OCI-M2 (cell line): ENCODE measurements around the gene THEMIS.
"Not testable (repeated sequence)": the region's sequence is repeated elsewhere in the genome, so short reads cannot be mapped to it uniquely, and the experiment has no call there.

ENCODE experiments used
- DNase-seq: peaks from one replicate; lab custom pipeline; 2025; ENCODE audit not compliant: unreplicated experiment; lab: John Stamatoyannopoulos, UW

THEMIS gene

DNA sequence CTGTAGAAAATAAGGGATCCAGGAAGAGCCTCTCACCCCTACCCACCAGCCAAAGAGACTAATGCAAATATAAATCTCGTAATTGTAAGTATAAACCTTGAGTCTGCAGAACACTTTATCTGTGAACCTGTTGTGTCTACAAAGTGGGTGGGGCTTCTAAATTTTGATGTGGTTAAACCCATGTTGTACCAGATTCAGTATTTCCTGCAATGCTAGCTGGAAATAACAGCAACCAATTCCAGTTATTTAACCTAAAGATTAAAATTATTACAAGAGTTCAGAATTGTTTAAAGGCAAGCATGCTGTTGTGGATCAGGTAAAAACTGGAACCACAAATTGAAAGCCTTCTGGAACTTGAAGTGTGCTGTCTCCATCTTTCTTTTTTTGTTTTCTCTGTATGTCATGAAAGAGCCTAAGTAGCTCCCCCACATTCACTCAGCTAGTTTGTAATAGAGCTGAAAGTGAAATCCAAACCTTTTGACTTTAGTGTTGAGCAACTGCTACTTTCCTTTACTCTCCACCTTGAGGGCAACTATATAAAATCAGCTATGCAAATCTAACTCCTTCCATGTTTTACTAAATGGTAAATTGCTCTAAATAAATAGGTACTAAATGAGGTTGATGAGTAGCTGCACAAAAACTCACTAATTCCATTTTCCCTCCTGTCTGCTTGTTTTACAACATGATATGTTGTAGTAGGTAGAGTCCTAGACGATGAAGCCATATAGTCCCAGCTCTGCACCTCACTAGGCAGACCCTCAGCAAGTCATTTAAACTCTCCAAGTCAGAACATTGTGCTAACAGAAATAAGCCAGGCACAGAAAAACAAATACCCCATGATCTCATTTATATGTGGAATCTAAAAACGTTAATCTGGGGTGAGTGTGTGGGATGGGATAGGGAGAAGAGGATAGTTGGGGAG is 17.9 kb upstream of the THEMIS start:
- DNase-seq = no peak

DNA sequence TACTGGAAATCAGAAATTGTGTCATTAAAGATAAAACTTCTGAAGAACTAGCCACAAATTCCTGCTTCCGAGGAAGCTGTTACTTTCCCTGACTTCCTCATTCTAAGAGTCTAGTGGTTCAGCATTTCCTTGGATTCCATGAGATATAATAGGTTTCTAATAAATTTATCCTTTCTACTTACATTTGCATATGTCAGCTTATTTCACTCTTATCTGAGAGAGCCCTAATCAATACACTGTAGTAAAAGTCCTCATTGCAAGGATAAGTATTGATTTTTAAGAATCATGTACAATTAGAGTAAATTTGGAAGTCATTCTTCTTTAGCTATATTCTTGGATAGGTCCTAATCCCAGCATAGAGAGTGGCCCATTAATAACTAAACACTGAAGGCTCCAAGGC is 16.9 kb upstream of the THEMIS start:
- no peak for DNase-seq

DNA sequence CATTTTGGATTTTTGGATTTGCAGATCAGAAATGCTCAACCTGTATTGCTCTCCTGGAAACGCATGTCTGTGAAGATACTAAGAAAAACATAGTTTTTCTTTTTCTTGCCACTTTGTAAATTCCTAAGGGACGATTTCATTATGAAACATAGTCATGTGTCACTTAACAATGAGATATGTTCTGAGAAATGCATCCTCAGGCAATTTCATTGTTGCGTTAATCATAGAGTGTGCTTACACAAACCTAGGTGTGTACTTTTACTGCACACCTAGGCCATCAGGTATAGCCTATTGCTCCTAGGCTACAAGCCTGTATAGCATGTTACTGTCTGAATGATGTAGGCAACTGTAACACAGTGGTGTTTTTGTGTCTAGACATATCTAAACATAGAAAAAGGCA is 13.4 kb upstream of the THEMIS start:
- no peak for DNase-seq

DNA sequence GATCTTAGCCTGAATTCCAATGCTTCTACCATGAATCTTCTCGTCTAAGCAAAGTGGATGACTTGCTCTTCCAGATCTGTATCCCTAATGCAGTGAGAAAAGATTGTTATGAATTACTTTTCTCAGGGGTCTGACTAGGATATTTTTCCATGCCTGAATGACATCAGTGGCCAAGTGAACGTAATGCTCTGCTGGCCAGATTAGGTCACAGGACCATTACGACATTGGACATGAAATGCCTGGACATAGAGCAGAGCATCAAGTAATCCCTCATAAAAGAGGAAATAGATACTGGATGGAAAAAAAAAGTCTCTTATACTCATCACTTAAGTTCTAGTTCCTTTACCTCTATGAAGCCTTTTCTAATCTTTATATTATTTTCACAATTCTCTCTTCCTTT is 12.1 kb upstream of the THEMIS start:
- DNase-seq = no peak

DNA sequence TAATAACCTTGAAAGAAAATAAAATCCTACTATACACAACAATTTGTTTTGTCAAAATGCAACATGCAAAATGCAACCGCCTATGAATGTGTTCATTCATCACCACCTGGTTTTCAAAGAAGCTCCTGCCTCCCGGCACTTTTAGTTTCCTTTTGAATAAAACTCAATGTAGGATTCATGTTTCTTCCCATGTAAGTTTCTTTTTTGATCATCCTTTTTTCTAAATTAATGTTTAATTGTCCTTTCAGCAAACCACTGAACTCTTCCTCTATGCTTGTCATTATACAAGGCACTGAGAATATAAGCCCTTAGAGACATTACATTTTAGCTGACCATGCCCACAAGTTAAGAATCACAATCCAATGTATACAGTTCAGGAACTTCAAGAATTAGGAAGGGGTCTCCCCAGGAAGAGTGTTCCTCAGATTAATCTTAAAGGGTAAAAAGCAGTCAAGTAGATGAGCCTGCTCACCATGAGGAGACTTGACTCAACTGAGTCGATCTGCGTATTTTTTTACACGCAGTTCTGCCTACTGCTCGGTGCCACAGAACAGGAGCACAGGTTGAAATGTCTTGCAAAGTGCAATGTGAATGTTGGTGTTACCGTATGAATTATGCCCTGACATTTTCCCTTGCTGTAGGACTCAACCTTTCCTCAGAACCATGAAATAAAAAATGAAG is 7.2 kb upstream of the THEMIS start:
- no peak for DNase-seq

DNA sequence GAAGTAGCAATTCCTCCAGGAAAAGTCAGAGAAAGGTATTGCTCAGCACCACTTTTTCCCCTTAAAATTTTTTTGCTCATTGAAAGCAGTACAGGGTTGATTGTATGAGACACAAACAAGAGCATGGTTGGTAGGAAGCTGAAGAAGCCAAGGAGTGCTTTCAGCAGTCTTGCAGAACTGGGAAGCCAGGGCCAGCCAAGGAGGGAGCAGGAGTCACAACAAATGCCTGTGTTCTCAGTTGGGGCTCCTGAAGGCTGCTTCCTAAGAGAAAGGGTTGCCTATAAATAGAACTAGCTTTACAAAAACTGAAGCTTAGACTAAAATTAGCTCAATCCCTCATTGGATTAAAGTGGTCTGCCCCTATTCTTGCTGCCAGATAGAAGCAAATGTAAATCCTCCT is 3.3 kb upstream of the THEMIS start:
- DNase-seq = no peak

DNA sequence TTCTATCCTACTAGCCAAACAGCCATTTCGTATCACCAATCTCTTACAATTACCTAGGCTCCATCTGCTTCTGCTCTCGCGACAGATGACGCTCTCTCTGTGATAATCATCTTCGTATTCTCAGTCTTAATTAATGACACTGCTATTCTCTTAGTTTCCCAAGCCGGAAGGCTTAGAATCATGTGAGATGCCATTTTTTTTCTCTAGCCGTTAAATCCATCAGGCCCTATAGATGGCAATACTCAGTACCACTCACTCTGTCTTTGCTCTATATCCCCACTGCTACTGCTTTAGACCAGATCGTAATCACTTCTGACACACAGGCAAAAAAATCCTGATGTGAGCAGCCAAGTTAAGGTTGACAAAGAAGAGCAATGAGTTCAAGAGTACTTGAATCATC is 2.1 kb upstream of the THEMIS start:
- no peak for DNase-seq

DNA sequence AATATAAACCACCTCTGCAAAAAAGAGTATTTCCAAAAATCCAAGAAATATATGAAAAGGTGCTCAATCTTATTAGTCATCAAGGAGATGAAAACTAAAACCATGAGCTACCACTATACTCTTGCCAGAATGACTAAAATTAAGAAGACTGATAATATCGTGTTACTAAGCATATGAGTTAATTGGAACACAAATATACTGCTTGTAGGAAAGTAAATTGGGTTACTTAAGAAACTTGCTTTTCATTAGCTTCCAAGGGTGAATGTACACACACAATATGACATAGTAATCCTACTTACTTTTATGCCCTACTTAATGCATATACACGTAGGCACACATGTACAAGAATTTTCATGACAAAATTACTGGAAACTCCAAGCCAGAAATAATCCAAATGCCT is 3.4 kb downstream of the THEMIS start:
- DNase-seq = no peak

DNA sequence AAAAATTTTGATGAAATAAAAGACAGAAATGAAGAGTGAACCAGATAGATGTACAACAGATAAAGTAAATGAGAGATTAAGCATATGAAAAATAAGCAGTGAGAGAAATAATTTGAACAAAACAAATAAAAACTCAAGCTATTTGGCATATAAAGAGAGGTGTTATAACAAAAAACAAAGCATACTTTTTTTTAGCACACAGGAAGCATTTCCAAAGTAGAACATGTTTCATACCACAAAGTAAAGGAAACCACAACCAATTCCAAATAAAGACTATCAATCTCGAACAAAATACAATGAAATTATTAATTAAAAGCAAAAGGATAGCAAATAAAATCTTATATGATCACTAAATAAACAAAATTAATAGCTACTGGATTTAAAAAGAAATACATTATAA is 6.8 kb downstream of the THEMIS start:
- no peak for DNase-seq

DNA sequence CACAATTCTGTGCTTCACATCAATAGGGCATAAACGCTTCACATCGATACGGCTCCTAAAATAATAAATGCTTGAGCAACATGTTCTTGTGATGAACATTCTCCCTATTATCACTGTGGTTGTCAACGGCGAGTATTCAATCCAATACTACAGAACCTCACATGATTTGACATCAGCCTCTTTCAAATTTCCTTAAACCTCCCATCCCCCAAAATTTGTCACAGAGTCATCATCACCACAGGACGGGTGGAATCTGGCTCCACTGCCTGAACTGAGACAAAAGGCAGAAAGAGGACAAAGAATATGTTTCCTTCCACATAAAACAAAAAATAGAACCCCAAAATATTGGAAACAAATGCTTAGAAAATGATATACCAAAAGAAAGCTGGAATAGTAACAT is 7.3 kb downstream of the THEMIS start:
- DNase-seq = no peak

DNA sequence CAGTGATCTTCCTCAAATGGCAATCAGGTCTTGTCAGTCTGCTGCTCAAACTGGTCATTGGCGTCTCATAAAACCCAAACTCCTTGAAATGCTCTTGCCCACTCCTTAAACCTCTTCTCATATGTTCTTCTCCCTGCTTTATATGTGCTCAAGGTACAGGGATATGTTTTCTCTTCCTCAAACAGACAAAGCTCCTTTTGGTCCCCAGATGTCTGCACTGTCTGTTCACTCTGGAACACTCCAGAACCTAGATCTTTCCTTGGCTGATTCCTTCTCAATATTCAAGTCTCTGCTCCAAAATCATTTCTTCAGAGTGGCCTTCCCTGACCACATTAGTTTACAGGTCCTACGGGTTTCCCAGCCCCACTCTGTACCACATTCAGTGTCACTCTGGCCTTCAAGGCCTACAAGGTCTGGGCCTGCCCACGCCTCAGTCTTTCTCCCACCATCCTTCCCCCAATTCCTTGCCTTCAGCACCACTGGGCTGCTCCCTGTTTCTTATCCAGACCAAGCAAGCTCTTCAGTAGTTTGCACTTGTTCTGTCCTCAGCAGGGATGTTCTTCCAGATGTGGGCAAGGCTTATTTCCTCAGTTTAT is 9.0 kb downstream of the THEMIS start:
- no peak for DNase-seq

DNA sequence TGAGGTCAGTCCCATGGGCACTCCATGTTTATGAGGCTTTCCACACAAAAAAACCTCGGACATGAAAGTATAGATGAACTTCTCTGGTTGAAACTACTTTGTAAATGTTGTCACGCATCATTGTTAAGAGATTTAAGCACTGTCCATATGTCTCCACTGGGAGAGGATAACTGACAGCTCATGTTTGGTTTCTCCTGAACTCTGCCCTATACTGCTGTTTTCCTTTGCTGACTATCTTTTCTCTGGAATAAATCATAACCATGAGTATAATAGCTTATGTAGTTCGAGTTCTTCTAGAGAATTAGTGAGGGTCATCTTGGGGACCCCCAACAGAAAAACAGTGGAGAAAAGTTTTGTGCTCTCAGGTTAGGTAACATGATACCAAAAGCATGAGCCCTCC is 14.3 kb downstream of the THEMIS start:
- no peak for DNase-seq

DNA sequence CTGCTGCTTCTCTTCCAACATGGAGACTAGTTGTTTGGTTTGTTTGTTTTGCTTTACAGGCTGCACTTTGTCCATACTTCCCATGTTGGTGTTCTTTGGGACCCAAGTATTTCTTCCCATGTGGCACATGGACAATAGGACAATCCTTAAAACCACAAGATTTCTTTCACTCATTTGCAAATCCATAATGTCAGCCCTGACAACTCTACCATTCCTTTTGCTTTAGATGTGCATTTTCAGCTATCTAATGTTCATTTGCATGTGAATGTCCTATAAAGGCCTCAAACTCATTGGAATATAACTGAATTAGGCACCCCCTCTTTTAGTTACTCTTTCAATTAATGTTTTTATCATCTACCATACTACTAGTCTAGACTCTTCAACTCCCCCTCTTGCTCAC is 16.7 kb downstream of the THEMIS start:
- no peak for DNase-seq

DNA sequence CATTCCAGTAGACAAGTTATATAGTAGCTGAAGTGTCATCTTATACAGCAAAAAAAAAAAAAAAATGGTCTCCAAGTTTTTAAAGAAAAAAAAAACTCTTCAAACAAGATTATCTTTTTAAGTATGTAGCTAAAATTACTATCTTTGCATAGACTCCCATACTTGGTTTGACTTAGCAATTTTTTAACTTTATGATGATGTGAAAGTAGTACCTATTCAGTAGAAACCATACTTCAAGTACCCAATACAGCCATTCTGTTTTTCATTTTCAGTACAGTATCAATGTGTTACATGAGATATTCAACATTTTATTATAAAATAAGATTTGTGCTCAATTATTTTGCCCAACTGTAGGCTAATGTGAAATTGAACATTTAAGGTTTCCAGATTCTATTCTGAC is 18.9 kb downstream of the THEMIS start:
- not testable (repeated sequence) for DNase-seq

DNA sequence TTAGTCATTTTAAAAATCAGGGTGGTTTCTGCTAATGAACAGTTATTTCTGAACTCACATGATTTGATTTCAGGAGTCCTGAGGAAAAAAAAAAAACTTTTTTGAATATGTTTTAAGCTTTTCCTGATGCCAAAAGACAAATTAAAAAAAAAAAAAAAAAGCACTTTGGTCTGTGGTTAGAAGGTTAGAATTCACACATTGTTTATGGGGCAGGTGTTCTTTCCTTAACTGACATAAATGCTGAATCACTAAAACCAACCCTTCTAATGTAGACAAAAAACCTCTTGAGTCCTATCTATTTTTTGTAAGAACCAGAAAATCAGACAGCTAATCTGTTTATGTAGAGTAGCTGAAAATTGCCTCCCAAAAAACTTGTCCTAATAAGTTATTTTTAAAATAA is 20.4 kb downstream of the THEMIS start:
- DNase-seq = no peak

DNA sequence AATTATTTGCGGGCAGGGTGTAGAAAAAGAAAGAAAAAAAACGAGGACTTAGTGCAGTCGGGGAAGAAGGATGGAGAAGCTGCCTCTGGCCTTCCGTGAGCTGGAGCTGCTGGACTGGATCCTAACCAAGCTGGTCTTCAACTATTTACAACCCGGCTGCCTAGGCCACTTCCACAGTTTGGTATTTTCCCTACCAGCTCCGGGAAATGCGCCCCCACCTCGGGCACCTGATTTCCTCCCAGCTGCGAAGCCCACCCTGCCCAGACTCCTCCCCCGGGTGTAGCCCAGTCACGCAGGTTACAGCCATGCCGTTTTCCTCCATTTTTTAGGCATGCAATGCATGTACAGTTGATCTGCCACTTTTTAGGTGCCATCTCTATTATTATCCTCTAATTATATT is 21.2 kb downstream of the THEMIS start:
- DNase-seq = no peak

DNA sequence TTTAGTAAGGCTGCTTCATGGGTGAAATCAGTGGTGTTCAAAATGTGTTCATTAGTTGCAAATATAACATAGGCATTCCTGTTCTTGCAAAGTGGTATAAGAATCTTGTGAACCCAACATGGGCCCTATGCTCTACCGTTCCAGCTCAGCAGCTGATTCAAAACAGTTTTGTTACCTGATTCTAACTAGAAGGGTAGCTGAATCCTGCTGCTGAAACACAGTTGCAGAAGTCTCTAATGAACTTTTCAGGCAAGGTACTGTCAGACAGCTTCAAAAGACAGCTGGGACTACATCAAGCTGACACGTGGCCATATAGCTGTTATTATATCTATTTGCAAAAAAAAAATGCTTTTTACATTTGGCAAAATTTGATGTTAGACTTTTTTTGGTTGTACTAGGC is 22.7 kb downstream of the THEMIS start:
- no peak for DNase-seq

DNA sequence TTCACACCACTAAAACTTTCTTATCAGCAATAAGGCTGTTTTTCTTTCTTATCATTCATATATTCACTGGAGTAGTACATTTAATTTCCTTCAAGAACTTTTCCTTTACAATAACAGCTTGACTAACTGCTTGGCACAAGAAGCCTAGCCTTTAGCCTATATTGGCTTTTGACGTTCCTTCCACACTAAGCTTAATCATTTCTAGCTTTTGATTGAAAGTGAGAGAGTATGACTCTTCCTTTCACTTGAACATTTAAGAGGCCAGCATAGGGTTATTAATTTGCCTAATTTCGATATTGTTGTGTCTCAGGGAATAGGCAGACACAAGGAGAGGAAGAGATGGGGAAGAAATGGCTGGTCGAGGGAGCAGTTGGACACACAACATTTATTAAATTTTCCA is 23.6 kb downstream of the THEMIS start:
- DNase-seq = no peak

DNA sequence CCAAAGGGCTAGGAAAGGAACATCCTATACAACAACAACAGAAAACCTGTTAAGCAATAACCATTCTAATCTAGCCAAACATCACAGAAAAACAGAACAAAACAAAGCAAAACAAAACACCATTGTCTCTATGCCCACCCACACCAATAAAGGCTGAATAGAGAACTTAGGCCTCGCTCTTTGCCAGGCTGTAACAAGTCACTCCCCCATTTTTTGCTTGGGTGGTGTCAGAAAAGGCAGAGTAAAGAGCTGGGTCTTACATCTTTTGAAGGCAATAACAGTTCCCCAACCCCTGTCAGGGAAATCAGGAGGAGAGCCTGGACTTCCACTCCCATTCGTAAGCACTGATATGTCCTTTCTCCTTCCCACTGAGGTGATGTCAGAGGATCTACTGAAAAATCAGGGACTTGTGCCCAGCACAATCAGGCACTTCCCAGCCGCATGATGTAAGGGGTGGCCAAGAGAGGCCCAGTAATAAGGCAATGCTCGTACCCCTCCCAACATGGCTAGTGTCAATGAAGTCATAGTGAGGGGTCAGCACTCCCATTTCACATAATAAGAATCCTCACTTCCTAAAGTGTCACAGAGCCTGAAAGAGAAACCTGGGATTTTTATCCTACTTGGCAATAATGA is 31.0 kb downstream of the THEMIS start:
- no peak for DNase-seq

DNA sequence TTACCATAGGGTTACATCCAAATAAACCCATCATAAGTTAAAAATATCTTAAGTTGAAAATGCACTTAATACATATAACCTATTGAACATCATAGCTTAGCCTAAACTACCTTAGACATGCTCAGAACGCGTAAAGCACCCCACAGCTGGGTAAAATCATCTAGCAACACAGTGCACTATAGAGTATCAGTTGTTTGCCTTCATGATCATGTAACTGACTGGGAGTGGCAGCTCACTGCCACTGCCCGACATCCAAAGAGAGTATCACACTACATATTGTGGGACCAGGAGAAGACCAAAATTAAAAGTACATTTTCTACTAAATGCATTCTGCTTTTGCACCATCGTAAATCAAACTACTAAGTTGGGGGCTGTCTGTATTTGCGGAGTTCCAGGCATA is 31.7 kb downstream of the THEMIS start:
- DNase-seq = no peak

DNA sequence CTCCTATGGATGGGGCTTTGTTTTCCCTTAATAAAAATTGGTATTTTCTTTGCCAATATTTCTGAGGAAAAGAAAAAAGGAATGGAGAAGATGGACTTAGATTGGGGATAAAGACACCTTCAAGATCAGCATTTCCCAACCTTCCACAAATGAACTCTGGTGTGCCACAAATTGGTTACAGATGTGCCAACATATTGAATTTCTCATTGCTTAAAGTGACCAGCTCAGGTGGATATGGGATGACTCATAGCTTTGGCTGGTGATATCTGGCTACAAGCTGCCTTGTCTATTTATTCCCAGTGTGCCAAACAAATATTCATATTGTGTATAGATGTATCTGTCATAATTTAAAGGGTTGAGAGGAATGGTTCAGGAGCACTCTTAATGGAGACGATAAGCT is 32.5 kb downstream of the THEMIS start:
- no peak for DNase-seq

DNA sequence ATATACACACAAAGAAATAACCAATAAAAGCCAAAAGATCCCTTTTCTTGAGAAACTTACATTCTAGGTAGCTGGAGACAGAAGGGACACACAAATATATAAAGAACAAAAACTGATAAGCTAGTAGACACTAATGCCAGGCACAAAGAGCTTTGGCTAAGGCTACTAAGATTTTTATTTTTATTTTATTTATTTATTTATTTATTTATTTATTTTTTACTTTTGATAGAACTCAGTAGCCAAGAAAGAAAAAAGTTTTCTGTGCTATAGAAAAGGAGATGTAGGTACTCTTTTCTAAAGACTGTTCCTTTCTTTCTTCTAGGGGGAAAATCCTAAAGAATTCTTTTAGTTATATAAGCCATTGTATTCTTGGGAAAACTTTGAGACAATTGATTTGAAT is 34.1 kb downstream of the THEMIS start:
- DNase-seq = no peak
